A549 (cell line): Measurements from ENCODE around the gene TSPAN14. TPM values are rescaled to one million over a fixed set of nuclear protein-coding genes. Genes with fewer than 3 reads are reported as not detected.

Experiments used
- ATAC-seq, 2 experiments: fragments of 200-7000 bp in 1 of 2; fragments of >200 bp in 1 of 2; cut with Nextera tagmentation in 1 of 2; cut with Tn5 transposase in 1 of 2; 3 replicates each; pipeline versions ENCODE4 v1.8.0 to v1.9.1; 2018 to 2020; ENCODE audit warnings: mild to moderate bottlenecking in 1 of 2, moderate library complexity in 1 of 2
- CTCF ChIA-PET: fragments of 300-600 bp; sonication (Branson Sonifier 250); formaldehyde crosslinking; extraction: SDS; loops from one replicate; lab custom pipeline; 2021; ENCODE audit warnings: antibody characterized with exemption, inconsistent platforms; lab: Yijun Ruan, JAX
- POLR2A ChIA-PET: fragments of 350-600 bp; formaldehyde crosslinking; extraction: SDS; loops from one replicate; lab custom pipeline; 2021; ENCODE audit warnings: antibody characterized with exemption, inconsistent platforms; lab: Yijun Ruan, JAX
- DNase-seq, 2 experiments: peaks; one replicate each; pipeline versions ENCODE4 v3.0.0 to v3.0.0-alpha.2; 2011 to 2016; ENCODE audit warnings: low read depth in 1 of 2, low spot score in 1 of 2
- FAIRE-seq: peaks from 2 replicates; lab custom pipeline; 2011; peaks lifted over from hg19 to GRCh38; lab: Jason Lieb, UNC
- H3K27ac ChIP-seq, 2 experiments: fragments of >200 bp; sonication (Bioruptor Twin); formaldehyde crosslinking; 3 replicates each; pipeline ENCODE4 v1.5.1; 2016 to 2017
- H3K4me1 ChIP-seq: fragments of >200 bp; sonication (Bioruptor Twin); formaldehyde crosslinking; 3 replicates; pipeline ENCODE4 v1.6.1; 2016
- H3K4me2 ChIP-seq: fragments of >200 bp; sonication (Bioruptor Twin); formaldehyde crosslinking; 3 replicates; pipeline ENCODE4 v1.6.1; 2016
- H3K4me3 ChIP-seq: fragments of >200 bp; sonication (Bioruptor Twin); formaldehyde crosslinking; 3 replicates; pipeline ENCODE4 v1.5.1; 2016
- H3K9me3 ChIP-seq: fragments of >200 bp; sonication (Bioruptor Twin); formaldehyde crosslinking; 3 replicates; pipeline ENCODE4 v1.6.1; 2016
- ATOH8 ChIP-seq: fragments of 250-450 bp; sonication (Bioruptor Pico); IDR thresholded peaks from 2 replicates; pipeline ENCODE4 v1.5.0; 2020; ENCODE audit warnings: low read depth, mild to moderate bottlenecking, moderate library complexity
- FOSL2 ChIP-seq, 2 experiments: fragments of 450-650 bp in 1 of 2; fragments of >200 bp in 1 of 2; sonication (Bioruptor Twin) in 1 of 2; formaldehyde crosslinking; IDR thresholded peaks; 2 replicates each; pipeline versions ENCODE4 v1.5.0 to v1.6.1; 2016 to 2020; ENCODE audit warnings: mild to moderate bottlenecking in 1 of 2, moderate library complexity in 1 of 2
- HOXA7 ChIP-seq: fragments of 250-450 bp; sonication (Bioruptor Pico); IDR thresholded peaks from 2 replicates; pipeline ENCODE4 v1.5.0; 2020; ENCODE audit warnings: mild to moderate bottlenecking, moderate library complexity
- HOXB13 ChIP-seq: fragments of 250-450 bp; sonication (Bioruptor Pico); IDR thresholded peaks from 2 replicates; pipeline ENCODE4 v1.5.0; 2020; ENCODE audit warnings: low read depth, mild to moderate bottlenecking, moderate library complexity
- JUN ChIP-seq, 2 experiments: fragments of >200 bp; sonication (Bioruptor Twin); formaldehyde crosslinking; IDR thresholded peaks; 2 replicates in 1 of 2; 3 replicates in 1 of 2; pipeline ENCODE4 v1.6.1; 2016 to 2017
- KDM1A ChIP-seq: fragments of 200-600 bp; sonication (generic); IDR thresholded peaks from 2 replicates; pipeline ENCODE4 v1.6.1; 2016; ENCODE audit warnings: low read depth, mild to moderate bottlenecking
- KDM5A ChIP-seq: fragments of 200-600 bp; sonication (generic); IDR thresholded peaks from 2 replicates; pipeline ENCODE4 v1.6.1; 2016; ENCODE audit warnings: antibody characterized with exemption, mild to moderate bottlenecking
- MAFK ChIP-seq: fragments of 450-650 bp; IDR thresholded peaks from 2 replicates; pipeline ENCODE4 v1.6.1; 2014; ENCODE audit not compliant: partially characterized antibody
- PBX3 ChIP-seq: IDR thresholded peaks from 2 replicates; pipeline ENCODE4 v1.6.1; 2012
- PHF8 ChIP-seq: fragments of 200-600 bp; sonication (generic); IDR thresholded peaks from 2 replicates; pipeline ENCODE4 v1.6.1; 2016; ENCODE audit warnings: low read depth, mild to moderate bottlenecking, antibody characterized with exemption, moderate library complexity, borderline replicate concordance
- REST ChIP-seq: fragments of 200-600 bp; sonication (generic); IDR thresholded peaks from 2 replicates; pipeline ENCODE4 v1.6.1; 2016; ENCODE audit warnings: antibody characterized with exemption, mild to moderate bottlenecking, moderate library complexity
- TP53 ChIP-seq: fragments of 250-450 bp; sonication (Bioruptor Pico); IDR thresholded peaks from 2 replicates; pipeline ENCODE4 v1.5.0; 2021; ENCODE audit warnings: mild to moderate bottlenecking, moderate library complexity
- ZFP36 ChIP-seq: fragments of 450-650 bp; IDR thresholded peaks from 2 replicates; pipeline ENCODE4 v1.6.1; 2014; ENCODE audit warnings: borderline replicate concordance; ENCODE audit not compliant: partially characterized antibody
- WGBS: methylation state at CpG from one replicate; pipeline ENCODE4 v1.1.6; 2017; ENCODE audit errors: missing lambda C conversion rate; 5-methylcytosine and 5-hydroxymethylcytosine counted together
- polyA plus RNA-seq, 4 experiments: library from polyadenylated mRNA; depleted of rRNA in 3 of 4; stranded (reverse); fragments of >200 nt; fragmentation: RNase III in 1 of 4; extraction: RNeasy Plus Mini Kit Qiagen cat#74134 plus additional on column Dnase treatment in 1 of 4; gene quantifications; 2 replicates in 3 of 4; 3 replicates in 1 of 4; pipeline ENCODE4 v1.2.3, GENCODE V29; 2011 to 2017
- TF ChIP-seq, protein P1 (sequence below): fragments of 450-650 bp; IDR thresholded peaks from 2 replicates; pipeline ENCODE4 v1.6.1; 2014; ENCODE audit warnings: antibody characterized with exemption
- TF ChIP-seq, protein P2 (sequence below): fragments of >200 bp; sonication (Bioruptor Twin); formaldehyde crosslinking; IDR thresholded peaks from 3 replicates; pipeline ENCODE4 v1.6.1; 2016

TSPAN14 gene
- polyA plus RNA-seq, 2 of the 4 experiments (the other 2 are of a cell fraction): 87.0 to 124 TPM

GRCh38 chr10:80405626-80406025 is 48.5 kb upstream of the TSPAN14 start:
- WGBS: 87% methylated on average over 4 of the region's 4 CpGs
- H3K4me3 ChIP-seq: no peak overlapping the region
- no peak overlapping the region for H3K4me2 ChIP-seq
- FAIRE-seq: no peak
- H3K4me1 ChIP-seq: peaks cover 12% of the 10 kb centered on the region; the same call in 2 of the 3 replicates
- TF ChIP-seq PHF8: no peak
- TF ChIP-seq JUN (IDR thresholded peaks at IDR 0.05): no peak
- no peak for TF ChIP-seq PBX3
- TF ChIP-seq REST: no peak
- TF ChIP-seq KDM5A: no peak
- TF ChIP-seq ATOH8 (CRISPR knock-in tag): no peak
- TF ChIP-seq HOXA7 (CRISPR knock-in tag): no peak
- TF ChIP-seq TP53: no peak
- ATAC-seq: no peak
- DNase-seq: no peak
- POLR2A ChIA-PET: no interaction called here
- H3K27ac ChIP-seq: no peak overlapping the region
- no peaks in the 10 kb centered on the region for H3K9me3 ChIP-seq
- CTCF ChIA-PET: interaction anchor here (2.1 to 3.9 kb wide), 2 partner anchors 22 to 39 kb away, joined by 8 to 30 read pairs; no protein-coding TSS in a partner anchor

DNA sequence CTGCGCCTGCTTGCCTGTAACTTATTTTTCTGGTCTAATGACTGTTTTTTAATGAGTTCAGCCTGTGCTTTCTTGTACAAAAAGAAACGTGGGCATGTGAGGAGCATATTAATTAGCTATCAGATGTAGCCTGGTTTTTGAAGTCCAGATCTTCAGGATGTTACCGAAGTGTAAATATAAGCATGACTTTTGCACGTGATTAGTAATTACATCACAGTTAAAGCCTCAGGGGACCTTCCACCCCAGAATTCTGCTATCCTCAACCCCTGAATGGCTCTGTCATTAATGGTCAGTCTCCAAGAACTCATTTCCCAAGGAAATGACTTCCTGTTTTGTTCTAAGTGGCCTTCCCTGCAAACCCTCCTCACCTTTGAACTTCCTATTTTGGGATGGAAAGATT is 47.9 kb upstream of the TSPAN14 start:
- CTCF ChIA-PET: interaction anchor here (1.0 to 3.9 kb wide), 4 partner anchors 21 to 131 kb away, joined by 3 to 30 read pairs (median 6); partner anchors contain the start of gene SH2D4B
- POLR2A ChIA-PET: no interaction called here

More for the DNA sequence above, 47.9 kb upstream of the TSPAN14 start:
- DNase-seq (no peak), ATAC-seq (no peak), FAIRE-seq (no peak)
- no peak overlapping the region for H3K27ac ChIP-seq
- no peaks in the 10 kb centered on the region for H3K9me3 ChIP-seq
- no peak overlapping the region for H3K4me3 ChIP-seq
- no peak for TF ChIP-seq REST
- TF ChIP-seq MAFK: no peak
- TF ChIP-seq ATOH8 (CRISPR knock-in tag): no peak
- no peak for TF ChIP-seq HOXA7 (CRISPR knock-in tag)
- no peak for TF ChIP-seq HOXB13 (CRISPR knock-in tag)
- no peak for TF ChIP-seq JUN (IDR thresholded peaks at IDR 0.05)
- TF ChIP-seq KDM1A: no peak
- no peak for TF ChIP-seq PHF8
- no peak for TF ChIP-seq TP53
- no peak for TF ChIP-seq KDM5A
- TF ChIP-seq, protein P1, sequence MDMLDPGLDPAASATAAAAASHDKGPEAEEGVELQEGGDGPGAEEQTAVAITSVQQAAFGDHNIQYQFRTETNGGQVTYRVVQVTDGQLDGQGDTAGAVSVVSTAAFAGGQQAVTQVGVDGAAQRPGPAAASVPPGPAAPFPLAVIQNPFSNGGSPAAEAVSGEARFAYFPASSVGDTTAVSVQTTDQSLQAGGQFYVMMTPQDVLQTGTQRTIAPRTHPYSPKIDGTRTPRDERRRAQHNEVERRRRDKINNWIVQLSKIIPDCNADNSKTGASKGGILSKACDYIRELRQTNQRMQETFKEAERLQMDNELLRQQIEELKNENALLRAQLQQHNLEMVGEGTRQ: no peak
- TF ChIP-seq, protein P2, sequence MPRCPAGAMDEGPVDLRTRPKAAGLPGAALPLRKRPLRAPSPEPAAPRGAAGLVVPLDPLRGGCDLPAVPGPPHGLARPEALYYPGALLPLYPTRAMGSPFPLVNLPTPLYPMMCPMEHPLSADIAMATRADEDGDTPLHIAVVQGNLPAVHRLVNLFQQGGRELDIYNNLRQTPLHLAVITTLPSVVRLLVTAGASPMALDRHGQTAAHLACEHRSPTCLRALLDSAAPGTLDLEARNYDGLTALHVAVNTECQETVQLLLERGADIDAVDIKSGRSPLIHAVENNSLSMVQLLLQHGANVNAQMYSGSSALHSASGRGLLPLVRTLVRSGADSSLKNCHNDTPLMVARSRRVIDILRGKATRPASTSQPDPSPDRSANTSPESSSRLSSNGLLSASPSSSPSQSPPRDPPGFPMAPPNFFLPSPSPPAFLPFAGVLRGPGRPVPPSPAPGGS: no peak
- no peak for TF ChIP-seq FOSL2 (IDR thresholded peaks at IDR 0.05)
- no peak for TF ChIP-seq FOSL2 (CRISPR knock-in tag; IDR thresholded peaks at IDR 0.05)
- no peak for TF ChIP-seq ZFP36
- peaks cover 18% of the 10 kb centered on the region; the same call in 2 of the 3 replicates for H3K4me1 ChIP-seq
- no peak overlapping the region for H3K4me2 ChIP-seq
- WGBS: 67% methylated on average over 4 of the region's 4 CpGs
